K562 (cell line): ENCODE results near the gene RGS6. TPM values are rescaled to one million over a fixed set of nuclear protein-coding genes. Genes with fewer than 3 reads are reported as not detected.
A peak's percentile ranks its signal among the peaks of the same experiment; 100 is the strongest.
"Not testable (repeated sequence)": the region's sequence is repeated elsewhere in the genome, so short reads cannot be mapped to it uniquely, and the experiment has no call there.

Source experiments
- ATAC-seq: fragments of 200-7000 bp; cut with Tn5 transposase; 3 replicates; pipeline ENCODE4 v1.9.1; 2020; ENCODE audit warnings: moderate library complexity
- BruUV-seq: library from RNA; stranded (reverse); fragments of 400-500 nt; replicated peaks from 2 replicates; lab custom pipeline; 2021; lab: Mats Ljungman, UMichigan
- CTCF ChIA-PET: fragments of 300-600 bp; formaldehyde crosslinking; extraction: SDS; loops from one replicate; lab custom pipeline; 2021; ENCODE audit warnings: low intra/inter-chr PET ratio; lab: Yijun Ruan, JAX
- POLR2A ChIA-PET: fragments of 300-600, 350-650 bp; sonication (Branson Sonifier 250); formaldehyde crosslinking; extraction: SDS; loops from one replicate; lab custom pipeline; 2021; ENCODE audit warnings: antibody characterized with exemption, inconsistent platforms; lab: Yijun Ruan, JAX
- DNase-seq, 4 experiments: peaks; one replicate each; pipeline versions ENCODE4 v3.0.0 to v3.0.0-alpha.2; 2011 to 2018; ENCODE audit warnings: low spot score in 3 of 4, mixed read lengths in 3 of 4; ENCODE audit errors: extremely low read depth in 1 of 4
- FAIRE-seq: peaks from 2 replicates; lab custom pipeline; 2011; peaks lifted over from hg19 to GRCh38; lab: Jason Lieb, UNC
- H2AFZ ChIP-seq: 2 replicates; pipeline ENCODE4 v1.6.0; 2011; ENCODE audit warnings: low read depth, low read length, control low read depth, inconsistent platforms
- H3K27ac ChIP-seq: fragments of 200-600 bp; 3 replicates; pipeline ENCODE4 v1.8.0; 2011; ENCODE audit warnings: low read depth, mild to moderate bottlenecking, control low read depth, inconsistent platforms, low read length, moderate library complexity, mixed read lengths; ENCODE audit errors: extremely low read depth
- H3K27me3 ChIP-seq, 2 experiments: fragments of 300-600 bp in 1 of 2; 2 replicates in 1 of 2; 3 replicates in 1 of 2; pipeline versions ENCODE4 v1.6.0 to v1.8.0; 2011; ENCODE audit warnings: inconsistent platforms in 2 of 2, low read length in 2 of 2, mild to moderate bottlenecking in 1 of 2, mixed read lengths in 1 of 2, moderate library complexity in 1 of 2; ENCODE audit not compliant: control insufficient read depth in 2 of 2, insufficient read depth in 2 of 2
- H3K36me3 ChIP-seq: fragments of 300-600 bp; 3 replicates; pipeline ENCODE4 v1.8.0; 2011; ENCODE audit warnings: mild to moderate bottlenecking, low read length, inconsistent platforms; ENCODE audit not compliant: control insufficient read depth, insufficient read depth
- H3K4me1 ChIP-seq, 2 experiments: fragments of 200-600 bp in 1 of 2; replicated peaks in 1 of 2; 2 replicates in 1 of 2; 3 replicates in 1 of 2; pipeline versions ENCODE4 v1.5.1 to v1.8.0; 2011; ENCODE audit warnings: inconsistent platforms in 2 of 2, low read length in 2 of 2, mild to moderate bottlenecking in 1 of 2, mixed read lengths in 1 of 2, moderate library complexity in 1 of 2; ENCODE audit not compliant: control insufficient read depth in 2 of 2, insufficient read depth in 2 of 2
- H3K4me2 ChIP-seq: 2 replicates; pipeline ENCODE4 v1.6.1; 2011; ENCODE audit warnings: low read length, control low read depth, inconsistent platforms, mixed read lengths; ENCODE audit not compliant: insufficient read depth
- H3K4me3 ChIP-seq: fragments of 200-600 bp; sonication (generic), shearing (Covaris generic); 2 replicates; pipeline ENCODE4 v1.5.1; 2016; ENCODE audit warnings: control low read depth, inconsistent platforms
- H3K79me2 ChIP-seq: fragments of 200-600 bp; 3 replicates; pipeline ENCODE4 v1.8.0; 2011; ENCODE audit warnings: low read length, inconsistent platforms; ENCODE audit not compliant: control insufficient read depth, insufficient read depth
- H3K9ac ChIP-seq, 2 experiments: 2 replicates each; pipeline versions ENCODE4 v1.6.0 to v1.6.1; 2011; ENCODE audit warnings: low read depth in 2 of 2, low read length in 2 of 2, control low read depth in 1 of 2, inconsistent platforms in 1 of 2, mild to moderate bottlenecking in 1 of 2, mixed read lengths in 1 of 2; ENCODE audit not compliant: insufficient read depth in 1 of 2
- H3K9me1 ChIP-seq: one replicate; pipeline ENCODE4 v1.6.0; 2011; ENCODE audit warnings: inconsistent platforms, mild to moderate bottlenecking, low read length, moderate library complexity; ENCODE audit not compliant: control insufficient read depth, insufficient read depth
- H3K9me3 ChIP-seq: replicated peaks from 2 replicates; pipeline ENCODE4 v1.5.1; 2011; ENCODE audit warnings: low read depth, low read length, inconsistent platforms; ENCODE audit not compliant: control insufficient read depth, insufficient read depth
- H4K20me1 ChIP-seq: replicated peaks from 2 replicates; pipeline ENCODE4 v1.6.1; 2011; ENCODE audit warnings: low read length, inconsistent platforms, mixed read lengths; ENCODE audit not compliant: control insufficient read depth, insufficient read depth
- ZBTB40 ChIP-seq, 2 experiments: fragments of 450-650 bp in 1 of 2; sonication (generic) in 1 of 2; formaldehyde crosslinking in 1 of 2; IDR thresholded peaks; 2 replicates each; pipeline versions ENCODE4 v1.7.1 to v1.9.0; 2016 to 2022; ENCODE audit warnings: inconsistent platforms in 1 of 2, mild to moderate bottlenecking in 1 of 2, missing genetic modification reagents in 1 of 2
- WGBS: fragments of 100-300 bp; shearing (Covaris generic); methylation state at CpG from one replicate; pipeline ENCODE4 v1.1.6; 2016; ENCODE audit warnings: low coverage, mixed read lengths; ENCODE audit not compliant: insufficient coverage; ENCODE audit errors: missing lambda C conversion rate; 5-methylcytosine and 5-hydroxymethylcytosine counted together
- in situ Hi-C: fragments of 300-500 bp; cut with MboI; formaldehyde crosslinking; loops from 4 replicates; pipeline ENCODE4 v1.15.0; 2018; ENCODE audit warnings: inconsistent platforms, mixed read lengths
- intact Hi-C: fragments of 100-400 bp; cut with micrococcal nuclease; formaldehyde crosslinking; loops from 2 replicates; pipeline ENCODE4 v1.14.2; 2022
- polyA plus RNA-seq, 8 experiments: library from polyadenylated mRNA; depleted of rRNA in 4 of 8; stranded (reverse) in 5 of 8; unstranded in 3 of 8; fragments of >200 nt; fragmentation: Nextera tagmentation in 2 of 8; fragmentation: Illumina TruSeq in 1 of 8; extraction: Ambion mirVana in 2 of 8; extraction: Trizol in 1 of 8; gene quantifications; 2 replicates each; pipeline versions ENCODE4 v1.2.1 to v1.2.3, GENCODE V29; 2011 to 2014; ENCODE audit warnings: inconsistent platforms in 1 of 8, missing spikeins in 1 of 8
- total RNA-seq, 7 experiments: library from RNA; depleted of rRNA in 6 of 7; stranded (reverse); fragments of >200 nt in 6 of 7; fragmentation: Illumina TruSeq in 2 of 7; extraction: Trizol in 2 of 7; gene quantifications; 2 replicates each; pipeline versions ENCODE4 v1.2.1 to v1.2.3, GENCODE V29; 2011 to 2021; ENCODE audit warnings: low replicate concordance in 1 of 7
- TF ChIP-seq, protein P1 (sequence below): fragments of 450-650 bp; IDR thresholded peaks from 2 replicates; pipeline ENCODE4 v1.6.1; 2016; ENCODE audit warnings: mild to moderate bottlenecking

Gene RGS6
- total and polyA plus RNA-seq, 9 of the 15 experiments (the other 6 are each of a cell fraction or from before 2014, with no cell fraction given): not detected

GRCh38 chr14:72477578-72477977, 545.3 kb downstream of the RGS6 start:
- CTCF ChIA-PET, ATAC-seq, H3K79me2 ChIP-seq, H3K36me3 ChIP-seq, H3K9ac ChIP-seq, BruUV-seq, H3K4me2 ChIP-seq, POLR2A ChIA-PET, DNase-seq, H2AFZ ChIP-seq, intact Hi-C loops, H3K4me3 ChIP-seq, H3K27ac ChIP-seq, H4K20me1 ChIP-seq, H3K9me1 ChIP-seq, FAIRE-seq, H3K27me3 ChIP-seq, in situ Hi-C loops, H3K9me3 ChIP-seq: not testable (repeated sequence)
- WGBS: 0% methylated on average over 3 of the region's 5 CpGs
- H3K4me1 ChIP-seq: peaks cover 5 to 19% of the 10 kb centered on the region in 2 experiments; a peak in 3 of 5 replicates

- no peak overlapping the region for H3K4me3 ChIP-seq
- H3K27me3 ChIP-seq: peaks cover 5% of the 10 kb centered on the region in 2 experiments; a peak in 2 of 5 replicates
- H3K9me3 ChIP-seq: no peaks in the 10 kb centered on the region
- FAIRE-seq (no peak), ATAC-seq (no peak), DNase-seq (peak in 1 of 4 experiments; percentile 13)
- H3K79me2 ChIP-seq: no peaks in the 10 kb centered on the region
- ChIA-PET POLR2A (interaction anchor here (0.6 kb wide), 1 partner anchor 1227 kb away, joined by 3 read pairs; no protein-coding TSS in a partner anchor), CTCF (no interaction called here)
- no peak overlapping the region for H3K9ac ChIP-seq
- intact Hi-C loops (no loop called here), in situ Hi-C loops (no loop called here)
- H3K36me3 ChIP-seq: no peaks in the 10 kb centered on the region
- no TSS peak for BruUV-seq
- no peak overlapping the region for H2AFZ ChIP-seq
- no peaks in the 10 kb centered on the region for H4K20me1 ChIP-seq
- no peaks in the 10 kb centered on the region for H3K9me1 ChIP-seq
- no peak overlapping the region for H3K27ac ChIP-seq
- WGBS: 11% methylated on average over 7 of the region's 8 CpGs
- no peak overlapping the region; the same call in 1 of the 2 replicates for H3K4me2 ChIP-seq
- H3K4me1 ChIP-seq: peaks cover 5 to 19% of the 10 kb centered on the region in 2 experiments; a peak in 3 of 5 replicates
- TF ChIP-seq, protein P1, sequence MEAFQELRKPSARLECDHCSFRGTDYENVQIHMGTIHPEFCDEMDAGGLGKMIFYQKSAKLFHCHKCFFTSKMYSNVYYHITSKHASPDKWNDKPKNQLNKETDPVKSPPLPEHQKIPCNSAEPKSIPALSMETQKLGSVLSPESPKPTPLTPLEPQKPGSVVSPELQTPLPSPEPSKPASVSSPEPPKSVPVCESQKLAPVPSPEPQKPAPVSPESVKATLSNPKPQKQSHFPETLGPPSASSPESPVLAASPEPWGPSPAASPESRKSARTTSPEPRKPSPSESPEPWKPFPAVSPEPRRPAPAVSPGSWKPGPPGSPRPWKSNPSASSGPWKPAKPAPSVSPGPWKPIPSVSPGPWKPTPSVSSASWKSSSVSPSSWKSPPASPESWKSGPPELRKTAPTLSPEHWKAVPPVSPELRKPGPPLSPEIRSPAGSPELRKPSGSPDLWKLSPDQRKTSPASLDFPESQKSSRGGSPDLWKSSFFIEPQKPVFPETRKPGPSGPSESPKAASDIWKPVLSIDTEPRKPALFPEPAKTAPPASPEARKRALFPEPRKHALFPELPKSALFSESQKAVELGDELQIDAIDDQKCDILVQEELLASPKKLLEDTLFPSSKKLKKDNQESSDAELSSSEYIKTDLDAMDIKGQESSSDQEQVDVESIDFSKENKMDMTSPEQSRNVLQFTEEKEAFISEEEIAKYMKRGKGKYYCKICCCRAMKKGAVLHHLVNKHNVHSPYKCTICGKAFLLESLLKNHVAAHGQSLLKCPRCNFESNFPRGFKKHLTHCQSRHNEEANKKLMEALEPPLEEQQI: no peak
- TF ChIP-seq ZBTB40 (IDR thresholded peaks at IDR 0.05): no peak
- TF ChIP-seq ZBTB40 (CRISPR knock-in tag; IDR thresholded peaks at IDR 0.05): no peak
These were observed 546.3 kb downstream of the RGS6 start for GRCh38 chr14:72478471-72478893.
